Breast epithelium (tissue), 3 donors: ENCODE data around the gene STARD7.

Experiments
- POLR2A ChIP-seq: fragments of 450-650 bp; IDR thresholded peaks from one replicate; pipeline ENCODE4 v1.6.1; 2016; ENCODE audit warnings: antibody characterized with exemption, mild to moderate bottlenecking, moderate library complexity
- POLR2AphosphoS5 ChIP-seq, 3 donors: sonication (generic); formaldehyde crosslinking; IDR thresholded peaks; one replicate each; pipeline ENCODE4 v1.6.1; 2017; ENCODE audit warnings: antibody characterized with exemption in 3 of 3
- TF ChIP-seq, protein P1 (sequence below), 3 donors: fragments of 450-650 bp; IDR thresholded peaks; one replicate each; pipeline ENCODE4 v1.5.1; 2016 to 2017; ENCODE audit warnings: antibody characterized with exemption in 3 of 3, mild to moderate bottlenecking in 3 of 3, moderate library complexity in 3 of 3

DNA sequence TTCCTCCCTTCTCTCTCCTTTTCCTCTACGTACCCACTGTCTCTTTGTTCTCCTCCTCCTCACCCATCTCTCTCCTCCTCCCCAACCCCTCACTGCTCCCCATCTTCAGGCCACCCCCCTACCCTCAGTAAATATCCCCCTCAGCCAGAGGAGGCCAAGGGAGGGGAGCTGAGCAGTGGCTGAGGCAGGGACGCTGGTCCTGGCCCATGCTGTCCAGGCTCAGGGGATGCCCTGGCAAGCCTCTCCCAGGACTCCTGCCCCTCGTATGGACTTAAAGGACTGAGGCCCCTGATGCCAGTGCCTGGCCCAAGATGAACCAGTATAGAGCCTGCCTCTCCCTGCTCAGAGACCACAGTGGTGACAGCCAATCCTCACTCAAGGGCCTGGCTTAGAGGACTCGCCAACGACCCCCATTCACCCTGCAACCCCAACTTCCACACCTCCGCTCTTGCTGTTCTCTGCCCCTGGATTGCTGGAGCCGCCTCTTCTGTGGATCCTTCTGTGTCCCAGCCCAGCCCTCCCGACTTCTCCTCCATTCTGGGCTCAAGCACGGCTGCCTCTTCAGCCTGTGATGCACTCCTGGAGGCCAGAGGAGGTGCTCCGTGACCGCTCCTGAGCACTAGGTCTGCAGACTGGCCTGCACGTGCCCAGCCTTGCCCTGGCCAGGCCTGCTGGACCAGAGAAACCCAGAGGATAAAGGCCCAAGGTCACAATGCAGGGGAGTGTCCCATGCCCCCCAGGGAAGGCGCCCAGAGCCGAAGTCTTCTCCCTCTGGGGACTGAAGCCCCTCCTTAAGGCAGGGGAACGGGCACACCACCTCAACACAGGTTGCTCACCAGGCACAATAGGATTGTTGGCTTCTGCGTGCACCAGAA lies 53.9 kb downstream of the STARD7 start:
- TF ChIP-seq, protein P1, sequence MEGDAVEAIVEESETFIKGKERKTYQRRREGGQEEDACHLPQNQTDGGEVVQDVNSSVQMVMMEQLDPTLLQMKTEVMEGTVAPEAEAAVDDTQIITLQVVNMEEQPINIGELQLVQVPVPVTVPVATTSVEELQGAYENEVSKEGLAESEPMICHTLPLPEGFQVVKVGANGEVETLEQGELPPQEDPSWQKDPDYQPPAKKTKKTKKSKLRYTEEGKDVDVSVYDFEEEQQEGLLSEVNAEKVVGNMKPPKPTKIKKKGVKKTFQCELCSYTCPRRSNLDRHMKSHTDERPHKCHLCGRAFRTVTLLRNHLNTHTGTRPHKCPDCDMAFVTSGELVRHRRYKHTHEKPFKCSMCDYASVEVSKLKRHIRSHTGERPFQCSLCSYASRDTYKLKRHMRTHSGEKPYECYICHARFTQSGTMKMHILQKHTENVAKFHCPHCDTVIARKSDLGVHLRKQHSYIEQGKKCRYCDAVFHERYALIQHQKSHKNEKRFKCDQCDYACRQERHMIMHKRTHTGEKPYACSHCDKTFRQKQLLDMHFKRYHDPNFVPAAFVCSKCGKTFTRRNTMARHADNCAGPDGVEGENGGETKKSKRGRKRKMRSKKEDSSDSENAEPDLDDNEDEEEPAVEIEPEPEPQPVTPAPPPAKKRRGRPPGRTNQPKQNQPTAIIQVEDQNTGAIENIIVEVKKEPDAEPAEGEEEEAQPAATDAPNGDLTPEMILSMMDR (IDR thresholded peaks at IDR 0.05) = no peak
- TF ChIP-seq POLR2AphosphoS5 (IDR thresholded peaks at IDR 0.05) = no peak
- no peak for TF ChIP-seq POLR2A
